ENCODE data around the gene PRKCE.
A peak's percentile ranks its signal among the peaks of the same experiment; 100 is the strongest.

Gene PRKCE

GRCh38 chr2:46010925-46011490 lies 359.5 kb downstream of the PRKCE start:
- no peak for DNase-seq (ENCODE audit: extremely low read depth, low read depth)
- TF ChIP-seq CTCF (IDR thresholded peaks at IDR 0.05; ENCODE audit: low read depth, low read length): peak; percentile 53

GRCh38 chr2:46012618-46013240 lies 361.3 kb downstream of the PRKCE start:
- TF ChIP-seq CTCF (IDR thresholded peaks at IDR 0.05; ENCODE audit: low read depth, low read length): no peak
- DNase-seq (ENCODE audit: extremely low read depth, low read depth): no peak

GRCh38 chr2:46013726-46014125 lies 362.3 kb downstream of the PRKCE start:
- TF ChIP-seq CTCF (IDR thresholded peaks at IDR 0.05; ENCODE audit: low read depth, low read length): no peak
- DNase-seq (ENCODE audit: extremely low read depth, low read depth): no peak

DNA sequence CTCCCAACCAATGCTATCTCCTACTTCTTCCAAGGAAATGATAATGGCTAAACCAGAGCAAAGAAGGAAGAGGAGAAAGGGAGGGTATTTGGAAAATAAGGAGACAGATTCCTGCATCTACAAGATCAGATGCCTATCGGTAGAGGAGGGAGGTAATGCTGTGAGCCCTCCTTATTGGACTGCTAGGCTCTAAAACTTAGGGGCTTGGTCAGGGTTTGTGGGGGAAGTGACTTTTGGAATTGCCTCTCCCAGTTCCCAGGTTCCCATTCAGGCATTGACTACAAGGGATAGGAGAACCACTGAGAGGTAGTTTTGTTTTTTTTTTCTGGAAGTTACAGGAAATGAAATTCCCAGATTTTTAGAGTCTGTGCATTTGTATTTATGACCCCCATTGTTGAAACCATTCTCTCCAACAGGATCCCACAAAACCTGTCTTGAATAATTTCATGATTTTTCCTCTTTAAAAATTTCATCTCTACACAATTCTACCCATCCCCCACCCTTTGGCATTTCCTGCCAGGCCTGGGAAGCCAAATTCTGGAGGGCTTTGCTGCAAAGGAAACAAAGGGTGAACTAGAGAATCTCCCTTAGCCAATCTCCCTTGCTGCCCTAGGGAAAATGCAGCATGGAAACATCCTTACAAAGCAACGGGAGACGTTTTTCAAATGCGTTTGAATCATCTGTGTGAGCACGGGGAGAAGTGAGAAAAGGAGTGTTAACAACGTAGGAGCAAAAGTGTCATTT lies 363.6 kb downstream of the PRKCE start:
- TF ChIP-seq CTCF (IDR thresholded peaks at IDR 0.05; ENCODE audit: low read depth, low read length): no peak
- no peak for DNase-seq (ENCODE audit: extremely low read depth, low read depth)

GRCh38 chr2:46015671-46016070 lies 364.2 kb downstream of the PRKCE start:
- TF ChIP-seq CTCF (IDR thresholded peaks at IDR 0.05; ENCODE audit: low read depth, low read length): no peak
- no peak for DNase-seq (ENCODE audit: extremely low read depth, low read depth)

GRCh38 chr2:46016091-46016490 lies 364.6 kb downstream of the PRKCE start:
- no peak for TF ChIP-seq CTCF (IDR thresholded peaks at IDR 0.05; ENCODE audit: low read depth, low read length)
- no peak for DNase-seq (ENCODE audit: extremely low read depth, low read depth)

All from AG09319 (cell line).